A549 (cell line): ENCODE results near the gene FBP2. TPM values are rescaled to one million over a fixed set of nuclear protein-coding genes. Genes with fewer than 3 reads are reported as not detected.
"Not testable (repeated sequence)": the region's sequence is repeated elsewhere in the genome, so short reads cannot be mapped to it uniquely, and the experiment has no call there.

Source experiments
- ATAC-seq, 2 experiments: fragments of 200-7000 bp in 1 of 2; fragments of >200 bp in 1 of 2; cut with Nextera tagmentation in 1 of 2; cut with Tn5 transposase in 1 of 2; 3 replicates each; pipeline versions ENCODE4 v1.8.0 to v1.9.1; 2018 to 2020; ENCODE audit warnings: mild to moderate bottlenecking in 1 of 2, moderate library complexity in 1 of 2
- CTCF ChIA-PET: fragments of 300-600 bp; sonication (Branson Sonifier 250); formaldehyde crosslinking; extraction: SDS; loops from one replicate; lab custom pipeline; 2021; ENCODE audit warnings: antibody characterized with exemption, inconsistent platforms; lab: Yijun Ruan, JAX
- POLR2A ChIA-PET: fragments of 350-600 bp; formaldehyde crosslinking; extraction: SDS; loops from one replicate; lab custom pipeline; 2021; ENCODE audit warnings: antibody characterized with exemption, inconsistent platforms; lab: Yijun Ruan, JAX
- DNase-seq, 2 experiments: peaks; one replicate each; pipeline versions ENCODE4 v3.0.0 to v3.0.0-alpha.2; 2011 to 2016; ENCODE audit warnings: low read depth in 1 of 2, low spot score in 1 of 2
- FAIRE-seq: peaks from 2 replicates; lab custom pipeline; 2011; peaks lifted over from hg19 to GRCh38; lab: Jason Lieb, UNC
- H3K27ac ChIP-seq, 2 experiments: fragments of >200 bp; sonication (Bioruptor Twin); formaldehyde crosslinking; 3 replicates each; pipeline ENCODE4 v1.5.1; 2016 to 2017
- H3K4me1 ChIP-seq: fragments of >200 bp; sonication (Bioruptor Twin); formaldehyde crosslinking; 3 replicates; pipeline ENCODE4 v1.6.1; 2016
- H3K4me2 ChIP-seq: fragments of >200 bp; sonication (Bioruptor Twin); formaldehyde crosslinking; 3 replicates; pipeline ENCODE4 v1.6.1; 2016
- H3K4me3 ChIP-seq: fragments of >200 bp; sonication (Bioruptor Twin); formaldehyde crosslinking; 3 replicates; pipeline ENCODE4 v1.5.1; 2016
- H3K9me3 ChIP-seq: fragments of >200 bp; sonication (Bioruptor Twin); formaldehyde crosslinking; 3 replicates; pipeline ENCODE4 v1.6.1; 2016
- CBX8 ChIP-seq: fragments of 200-600 bp; sonication (generic); IDR thresholded peaks from 2 replicates; pipeline ENCODE4 v1.6.1; 2016
- CHD2 ChIP-seq: fragments of 150-350 bp; IDR thresholded peaks from 2 replicates; pipeline ENCODE4 v1.6.1; 2014; ENCODE audit warnings: low read length; ENCODE audit not compliant: partially characterized antibody
- CTCF ChIP-seq: fragments of >200 bp; sonication (Bioruptor Twin); formaldehyde crosslinking; IDR thresholded peaks from 3 replicates; pipeline ENCODE4 v1.5.1; 2016
- E2F6 ChIP-seq: IDR thresholded peaks from 2 replicates; pipeline ENCODE4 v1.6.1; 2012; ENCODE audit warnings: low read depth, borderline replicate concordance
- EHMT2 ChIP-seq: fragments of 200-600 bp; sonication (generic); IDR thresholded peaks from 2 replicates; pipeline ENCODE4 v1.6.1; 2016; ENCODE audit warnings: antibody characterized with exemption, low read depth, mild to moderate bottlenecking, moderate library complexity
- FOSL2 ChIP-seq, 2 experiments: fragments of 450-650 bp in 1 of 2; fragments of >200 bp in 1 of 2; sonication (Bioruptor Twin) in 1 of 2; formaldehyde crosslinking; IDR thresholded peaks; 2 replicates each; pipeline versions ENCODE4 v1.5.0 to v1.6.1; 2016 to 2020; ENCODE audit warnings: mild to moderate bottlenecking in 1 of 2, moderate library complexity in 1 of 2
- FOXS1 ChIP-seq: fragments of 250-450 bp; sonication (Bioruptor Pico); IDR thresholded peaks from 2 replicates; pipeline ENCODE4 v1.5.0; 2020; ENCODE audit warnings: mild to moderate bottlenecking, moderate library complexity
- HES2 ChIP-seq: fragments of >200 bp; sonication (Bioruptor Twin); formaldehyde crosslinking; IDR thresholded peaks from 2 replicates; pipeline ENCODE4 v1.6.1; 2016
- HOXB13 ChIP-seq: fragments of 250-450 bp; sonication (Bioruptor Pico); IDR thresholded peaks from 2 replicates; pipeline ENCODE4 v1.5.0; 2020; ENCODE audit warnings: low read depth, mild to moderate bottlenecking, moderate library complexity
- HOXB5 ChIP-seq: fragments of 250-450 bp; sonication (Bioruptor Pico); IDR thresholded peaks from 2 replicates; pipeline ENCODE4 v1.5.0; 2020; ENCODE audit warnings: mild to moderate bottlenecking, moderate library complexity
- JUN ChIP-seq, 2 experiments: fragments of >200 bp; sonication (Bioruptor Twin); formaldehyde crosslinking; IDR thresholded peaks; 2 replicates in 1 of 2; 3 replicates in 1 of 2; pipeline ENCODE4 v1.6.1; 2016 to 2017
- JUNB ChIP-seq: fragments of >200 bp; sonication (Bioruptor Twin); formaldehyde crosslinking; IDR thresholded peaks from 2 replicates; pipeline ENCODE4 v1.6.1; 2016
- KDM5A ChIP-seq: fragments of 200-600 bp; sonication (generic); IDR thresholded peaks from 2 replicates; pipeline ENCODE4 v1.6.1; 2016; ENCODE audit warnings: antibody characterized with exemption, mild to moderate bottlenecking
- MYC ChIP-seq: IDR thresholded peaks from 2 replicates; pipeline ENCODE4 v1.6.1; 2012; ENCODE audit warnings: mild to moderate bottlenecking, inconsistent platforms, low read length, improper control_type of control experiment, borderline replicate concordance
- NFE2L2 ChIP-seq: fragments of 150-350 bp; conservative IDR thresholded peaks from 2 replicates; pipeline ENCODE4 v1.6.1; 2014; ENCODE audit warnings: low read length
- NR3C1 ChIP-seq: fragments of >200 bp; sonication (Bioruptor Twin); formaldehyde crosslinking; IDR thresholded peaks from 3 replicates; pipeline ENCODE4 v1.6.1; 2017
- PHF8 ChIP-seq: fragments of 200-600 bp; sonication (generic); IDR thresholded peaks from 2 replicates; pipeline ENCODE4 v1.6.1; 2016; ENCODE audit warnings: low read depth, mild to moderate bottlenecking, antibody characterized with exemption, moderate library complexity, borderline replicate concordance
- RARB ChIP-seq: fragments of 250-450 bp; sonication (Bioruptor Pico); IDR thresholded peaks from 2 replicates; pipeline ENCODE4 v1.8.0; 2021; ENCODE audit warnings: mild to moderate bottlenecking, moderate library complexity
- RCOR1 ChIP-seq: fragments of 150-350 bp; IDR thresholded peaks from 2 replicates; pipeline ENCODE4 v1.6.1; 2014; ENCODE audit warnings: antibody characterized with exemption, low read length, low read depth
- ZFP36 ChIP-seq: fragments of 450-650 bp; IDR thresholded peaks from 2 replicates; pipeline ENCODE4 v1.6.1; 2014; ENCODE audit warnings: borderline replicate concordance; ENCODE audit not compliant: partially characterized antibody
- WGBS: methylation state at CpG from one replicate; pipeline ENCODE4 v1.1.6; 2017; ENCODE audit errors: missing lambda C conversion rate; 5-methylcytosine and 5-hydroxymethylcytosine counted together
- polyA plus RNA-seq, 4 experiments: library from polyadenylated mRNA; depleted of rRNA in 3 of 4; stranded (reverse); fragments of >200 nt; fragmentation: RNase III in 1 of 4; extraction: RNeasy Plus Mini Kit Qiagen cat#74134 plus additional on column Dnase treatment in 1 of 4; gene quantifications; 2 replicates in 3 of 4; 3 replicates in 1 of 4; pipeline ENCODE4 v1.2.3, GENCODE V29; 2011 to 2017
- TF ChIP-seq, protein P1 (sequence below): IDR thresholded peaks from 2 replicates; pipeline ENCODE4 v1.6.1; 2012

FBP2 gene
- polyA plus RNA-seq, 2 of the 4 experiments (the other 2 are of a cell fraction), result not detected

DNA sequence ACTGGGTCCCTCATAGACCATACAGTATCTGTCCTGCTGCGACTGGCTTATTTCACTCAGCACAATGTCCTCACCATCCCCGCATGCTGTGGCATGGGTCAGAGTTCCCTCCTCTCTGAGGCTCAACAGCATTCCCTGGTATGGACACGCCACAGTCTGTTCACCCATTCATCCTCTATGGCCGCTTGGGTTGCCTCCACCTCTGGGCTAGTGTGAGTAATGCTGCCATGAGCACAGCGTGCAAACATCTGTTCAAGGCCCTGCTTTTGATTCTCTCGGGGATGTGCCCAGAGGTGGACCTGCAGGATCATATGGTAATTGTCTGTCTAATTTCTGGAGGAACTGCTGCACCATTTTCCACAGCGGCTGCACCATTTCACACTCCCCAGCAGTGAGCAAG lies 5.5 kb upstream of the FBP2 start:
- CTCF ChIA-PET, result interaction anchor here (1.1 to 3.6 kb wide), 3 partner anchors 10 to 45 kb away, joined by 3 to 29 read pairs (median 4); partner anchors contain the start of gene PCAT7
- FAIRE-seq (no peak), ATAC-seq (no peak), DNase-seq (no peak)
- Histone ChIP-seq H3K4me1 (no peaks in the 10 kb centered on the region), H3K4me2 (no peak overlapping the region), H3K9me3 (no peaks in the 10 kb centered on the region), H3K27ac (no peak overlapping the region), H3K4me3 (no peak overlapping the region)
- WGBS, result 54% methylated on average over 7 of the region's 7 CpGs
- POLR2A ChIA-PET, result no interaction called here
- TF ChIP-seq PHF8, result no peak
- no peak for TF ChIP-seq CBX8
- no peak for TF ChIP-seq JUN (IDR thresholded peaks at IDR 0.05)
- TF ChIP-seq RCOR1, result no peak
- no peak for TF ChIP-seq HOXB13 (CRISPR knock-in tag)
- TF ChIP-seq ZFP36, result no peak
- no peak for TF ChIP-seq MYC
- TF ChIP-seq KDM5A, result no peak
- TF ChIP-seq EHMT2, result no peak
- no peak for TF ChIP-seq CTCF
- no peak for TF ChIP-seq HOXB5 (CRISPR knock-in tag)
- no peak for TF ChIP-seq RARB (CRISPR knock-in tag)
- TF ChIP-seq HES2, result no peak
- no peak for TF ChIP-seq JUNB
- TF ChIP-seq NFE2L2, result no peak

DNA sequence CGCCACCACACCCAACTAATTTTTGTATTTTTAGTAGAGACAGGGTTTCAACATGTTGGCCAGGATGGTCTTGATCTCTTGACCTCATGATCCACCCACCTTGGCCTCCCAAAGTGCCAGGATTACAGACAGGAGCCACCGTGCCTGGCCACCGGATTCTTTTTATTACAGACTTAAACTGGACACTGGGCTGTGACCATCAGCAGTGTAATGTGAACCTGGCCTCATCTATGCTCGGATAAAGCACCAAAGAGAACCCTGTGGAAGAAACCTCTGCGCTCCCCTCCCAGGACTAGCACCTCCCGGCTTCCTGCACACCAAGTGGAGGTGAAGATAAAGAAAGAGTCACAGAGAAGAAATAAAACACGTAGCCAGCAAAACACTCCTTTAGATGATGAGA lies 941 bp downstream of the FBP2 start:
- H3K4me1 ChIP-seq, POLR2A ChIA-PET: not testable (repeated sequence)
- CTCF ChIA-PET, result interaction anchor here (0.6 to 2.1 kb wide), 5 partner anchors 9 to 467 kb away, joined by 3 to 7 read pairs (median 5); partner anchors contain the start of gene PCAT7

DNA sequence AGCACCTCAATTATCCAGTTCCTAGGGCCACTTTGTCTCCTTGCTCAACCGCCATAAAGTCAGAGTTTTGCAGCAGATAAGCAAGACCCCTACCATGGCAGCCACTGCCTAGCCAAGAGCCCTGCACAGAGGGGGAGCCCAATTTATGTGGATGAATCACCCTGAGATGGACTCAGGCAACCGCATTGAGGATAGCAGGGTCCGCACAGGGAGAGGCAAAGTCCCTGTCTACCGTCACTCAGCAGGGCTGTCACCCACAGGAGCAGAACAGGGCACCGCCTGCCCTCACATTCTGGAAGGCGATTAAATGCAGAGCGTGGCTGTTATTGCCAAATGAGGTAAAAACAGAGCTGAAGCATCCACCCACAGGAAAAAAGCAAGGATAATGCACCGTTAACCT lies 1.7 kb downstream of the FBP2 start:
- Histone ChIP-seq H3K27ac (no peak overlapping the region), H3K4me2 (no peak overlapping the region), H3K4me1 (no peaks in the 10 kb centered on the region), H3K9me3 (no peaks in the 10 kb centered on the region)
- CTCF ChIA-PET, result interaction anchor here (1.1 kb wide), 1 partner anchor 10 kb away, joined by 4 read pairs; no protein-coding TSS in a partner anchor
- POLR2A ChIA-PET, result no interaction called here
- DNase-seq, result no peak
- WGBS, result 77% methylated on average over 7 of the region's 8 CpGs
- TF ChIP-seq, protein P1, sequence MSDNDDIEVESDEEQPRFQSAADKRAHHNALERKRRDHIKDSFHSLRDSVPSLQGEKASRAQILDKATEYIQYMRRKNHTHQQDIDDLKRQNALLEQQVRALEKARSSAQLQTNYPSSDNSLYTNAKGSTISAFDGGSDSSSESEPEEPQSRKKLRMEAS, result no peak
- no peak for TF ChIP-seq CTCF
- no peak for TF ChIP-seq FOXS1
- no peak for TF ChIP-seq CHD2
- no peak for TF ChIP-seq E2F6
- TF ChIP-seq FOSL2 (IDR thresholded peaks at IDR 0.05), result no peak
- no peak for TF ChIP-seq FOSL2 (CRISPR knock-in tag; IDR thresholded peaks at IDR 0.05)
- TF ChIP-seq NR3C1, result no peak
- TF ChIP-seq CBX8, result no peak
- TF ChIP-seq, all 56 proteins: peak for 0
- FAIRE-seq (no peak), ATAC-seq (no peak)
- H3K4me3 ChIP-seq, result no peak overlapping the region

More for the DNA sequence above, 941 bp downstream of the FBP2 start:
- not testable (repeated sequence) for FAIRE-seq, H3K27ac ChIP-seq, DNase-seq, ATAC-seq, H3K4me3 ChIP-seq, H3K4me2 ChIP-seq, H3K9me3 ChIP-seq
- WGBS, result 51% methylated on average over 7 of the region's 7 CpGs

DNA sequence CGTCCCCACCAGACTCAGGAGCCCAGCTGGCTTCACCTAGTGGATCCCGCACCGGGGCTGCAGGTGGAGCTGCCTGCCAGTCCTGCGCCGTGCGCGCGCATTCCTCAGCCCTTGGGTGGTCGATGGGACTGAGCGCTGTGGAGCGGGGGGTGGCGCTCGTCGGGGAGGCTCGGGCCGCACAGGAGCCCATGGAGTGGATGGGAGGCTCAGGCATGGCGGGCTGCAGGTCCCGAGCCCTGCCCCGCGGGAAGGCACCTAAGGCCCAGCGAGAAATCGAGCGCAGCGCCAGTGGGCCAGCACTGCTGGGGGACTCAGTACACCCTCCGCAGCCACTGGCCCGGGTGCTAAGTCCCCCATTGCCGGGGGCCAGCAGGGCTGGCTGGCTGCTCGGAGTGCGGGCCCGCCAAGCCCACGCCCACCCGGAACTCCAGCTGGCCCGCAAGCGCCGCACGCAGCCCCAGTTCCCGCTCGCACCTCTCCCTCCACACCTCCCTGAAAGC lies 2.5 kb downstream of the FBP2 start:
- WGBS, result 83% methylated on average over 14 of the region's 38 CpGs
- CTCF ChIA-PET, H3K27ac ChIP-seq, ATAC-seq, FAIRE-seq, POLR2A ChIA-PET, H3K4me1 ChIP-seq, H3K4me3 ChIP-seq, DNase-seq, H3K4me2 ChIP-seq, H3K9me3 ChIP-seq: not testable (repeated sequence)
